ENCODE results near the gene BNC2.

DNA sequence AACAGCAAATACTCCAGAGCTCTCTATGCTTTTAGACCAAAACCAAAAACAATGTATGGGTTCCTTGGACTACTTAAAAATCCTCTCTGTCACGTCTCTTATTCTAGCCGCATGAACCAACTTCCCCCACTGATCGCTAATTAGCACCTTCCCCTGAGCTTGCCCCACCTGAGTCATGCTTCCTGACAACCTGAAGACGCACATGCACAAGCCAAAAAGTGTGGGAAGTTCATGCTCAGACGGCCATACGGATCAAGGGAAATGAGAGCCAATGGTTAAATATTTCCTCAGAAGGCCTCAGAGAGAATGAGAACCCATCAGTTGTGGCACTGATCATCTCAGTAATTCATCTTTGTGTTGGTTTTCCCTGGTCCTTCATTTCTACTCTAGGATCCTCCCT is 199.7 kb downstream of the BNC2 start:
- TF ChIP-seq, protein P1, sequence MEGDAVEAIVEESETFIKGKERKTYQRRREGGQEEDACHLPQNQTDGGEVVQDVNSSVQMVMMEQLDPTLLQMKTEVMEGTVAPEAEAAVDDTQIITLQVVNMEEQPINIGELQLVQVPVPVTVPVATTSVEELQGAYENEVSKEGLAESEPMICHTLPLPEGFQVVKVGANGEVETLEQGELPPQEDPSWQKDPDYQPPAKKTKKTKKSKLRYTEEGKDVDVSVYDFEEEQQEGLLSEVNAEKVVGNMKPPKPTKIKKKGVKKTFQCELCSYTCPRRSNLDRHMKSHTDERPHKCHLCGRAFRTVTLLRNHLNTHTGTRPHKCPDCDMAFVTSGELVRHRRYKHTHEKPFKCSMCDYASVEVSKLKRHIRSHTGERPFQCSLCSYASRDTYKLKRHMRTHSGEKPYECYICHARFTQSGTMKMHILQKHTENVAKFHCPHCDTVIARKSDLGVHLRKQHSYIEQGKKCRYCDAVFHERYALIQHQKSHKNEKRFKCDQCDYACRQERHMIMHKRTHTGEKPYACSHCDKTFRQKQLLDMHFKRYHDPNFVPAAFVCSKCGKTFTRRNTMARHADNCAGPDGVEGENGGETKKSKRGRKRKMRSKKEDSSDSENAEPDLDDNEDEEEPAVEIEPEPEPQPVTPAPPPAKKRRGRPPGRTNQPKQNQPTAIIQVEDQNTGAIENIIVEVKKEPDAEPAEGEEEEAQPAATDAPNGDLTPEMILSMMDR (IDR thresholded peaks at IDR 0.05) = no peak
- TF ChIP-seq POLR2A (IDR thresholded peaks at IDR 0.05) (no peak), POLR2AphosphoS5 (IDR thresholded peaks at IDR 0.05) (no peak)
